Mucosa of descending colon (tissue), 3 donors: ENCODE measurements around the gene ELN. TPM values are rescaled to one million over a fixed set of nuclear protein-coding genes. Genes with fewer than 3 reads are reported as not detected.
A peak's percentile ranks its signal among the peaks of the same experiment; 100 is the strongest.

Source experiments
- ATAC-seq: fragments of 200-7000 bp; cut with Tn5 transposase; one replicate; pipeline ENCODE4 v1.9.1; 2020; ENCODE audit warnings: mild to moderate bottlenecking, moderate library complexity
- DNase-seq, 3 donors: peaks; one replicate each; pipeline ENCODE4 v3.0.0-alpha.2; 2020
- H3K36me3 ChIP-seq: fragments of 200-600 bp; one replicate; pipeline ENCODE4 v1.8.0; 2021; ENCODE audit warnings: low read depth, mild to moderate bottlenecking
- H3K4me1 ChIP-seq: fragments of 200-600 bp; one replicate; pipeline ENCODE4 v1.8.0; 2021; ENCODE audit warnings: low read depth, mild to moderate bottlenecking
- H3K4me3 ChIP-seq: fragments of 200-600 bp; one replicate; pipeline ENCODE4 v1.8.0; 2021; ENCODE audit warnings: mild to moderate bottlenecking
- H3K9me3 ChIP-seq: fragments of 200-600 bp; one replicate; pipeline ENCODE4 v1.8.0; 2021; ENCODE audit warnings: mild to moderate bottlenecking
- intact Hi-C, 2 donors: fragments of 100-400 bp; cut with DNase I in 1 of 2; cut with micrococcal nuclease in 1 of 2; formaldehyde crosslinking; loops; one replicate each; pipeline versions ENCODE4 v1.11.0 to v1.11.1; 2022; cut with DNase I, micrococcal nuclease
- total RNA-seq, 3 donors: library from RNA; stranded (reverse); fragmentation: NEBNext Ultra II Directional in 2 of 3; extraction: Animal tissue kit (Norgen Biotek cat#: 25700) in 2 of 3; gene quantifications; one replicate each; pipeline versions ENCODE4 v1.2.1 to v1.2.4, GENCODE V29; 2021 to 2023
- TF ChIP-seq, protein P1 (sequence below): fragments of 200-600 bp; IDR thresholded peaks from one replicate; pipeline ENCODE4 v1.8.0; 2022; ENCODE audit warnings: antibody characterized with exemption, mild to moderate bottlenecking
- donor health status: DM: no; HTN: no; CAD: no; lungs with moderate emphysema.
- donor health status: DM: no; HTN: no; CAD: no.
- donor health status: DM: no; HTN: yes; CAD: no.

ELN gene
- total RNA-seq, 3 donors from 2014 or later = 5.0 to 43.4 (median 20.5) TPM

DNA sequence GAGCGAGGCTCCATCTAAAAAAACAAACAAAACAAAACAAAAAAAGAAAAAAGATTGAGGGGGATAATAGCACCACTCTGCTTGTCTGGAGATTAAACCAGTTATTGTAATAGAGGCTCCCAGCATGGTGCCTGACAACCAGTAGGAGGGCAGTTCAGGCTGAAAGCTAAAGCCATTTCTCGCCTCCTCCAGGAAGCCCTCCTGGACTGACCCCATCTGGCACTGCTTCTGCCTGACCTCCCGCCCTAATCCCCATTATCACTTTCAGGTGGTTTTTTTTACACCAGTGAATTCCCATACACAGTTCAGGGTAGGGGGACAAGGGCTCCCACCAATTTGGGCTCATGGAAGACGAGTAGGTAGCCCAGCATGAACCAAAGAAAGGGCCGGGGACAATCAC, 8.8 kb upstream of the ELN start:
- intact Hi-C loops = no loop called here
- no peak for ATAC-seq
- Histone ChIP-seq H3K36me3 (no peaks in the 10 kb centered on the region), H3K9me3 (no peaks in the 10 kb centered on the region), H3K4me1 (no peaks in the 10 kb centered on the region), H3K4me3 (no peak overlapping the region)
- DNase-seq = no peak
- TF ChIP-seq, protein P1, sequence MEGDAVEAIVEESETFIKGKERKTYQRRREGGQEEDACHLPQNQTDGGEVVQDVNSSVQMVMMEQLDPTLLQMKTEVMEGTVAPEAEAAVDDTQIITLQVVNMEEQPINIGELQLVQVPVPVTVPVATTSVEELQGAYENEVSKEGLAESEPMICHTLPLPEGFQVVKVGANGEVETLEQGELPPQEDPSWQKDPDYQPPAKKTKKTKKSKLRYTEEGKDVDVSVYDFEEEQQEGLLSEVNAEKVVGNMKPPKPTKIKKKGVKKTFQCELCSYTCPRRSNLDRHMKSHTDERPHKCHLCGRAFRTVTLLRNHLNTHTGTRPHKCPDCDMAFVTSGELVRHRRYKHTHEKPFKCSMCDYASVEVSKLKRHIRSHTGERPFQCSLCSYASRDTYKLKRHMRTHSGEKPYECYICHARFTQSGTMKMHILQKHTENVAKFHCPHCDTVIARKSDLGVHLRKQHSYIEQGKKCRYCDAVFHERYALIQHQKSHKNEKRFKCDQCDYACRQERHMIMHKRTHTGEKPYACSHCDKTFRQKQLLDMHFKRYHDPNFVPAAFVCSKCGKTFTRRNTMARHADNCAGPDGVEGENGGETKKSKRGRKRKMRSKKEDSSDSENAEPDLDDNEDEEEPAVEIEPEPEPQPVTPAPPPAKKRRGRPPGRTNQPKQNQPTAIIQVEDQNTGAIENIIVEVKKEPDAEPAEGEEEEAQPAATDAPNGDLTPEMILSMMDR = no peak

DNA sequence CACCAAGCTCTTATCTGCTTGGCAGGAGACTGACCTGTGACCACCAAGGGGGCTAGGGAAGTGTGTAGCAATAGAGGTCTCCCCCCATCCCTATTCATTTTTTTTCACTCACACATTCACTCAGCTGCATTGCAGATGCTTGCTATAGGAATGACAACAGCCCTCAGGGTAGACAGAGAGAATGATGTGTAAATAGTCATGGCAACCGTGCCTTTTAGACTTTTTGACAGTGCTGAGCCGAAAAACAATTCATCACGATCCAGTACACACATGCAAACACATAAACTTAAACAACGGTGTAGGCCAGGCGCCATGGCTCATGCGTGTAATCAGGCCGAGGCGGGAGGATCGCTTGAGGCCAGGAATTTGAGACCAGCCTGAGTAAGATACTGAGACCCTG, 7.6 kb upstream of the ELN start:
- intact Hi-C loops = loop anchor here (10.0 kb wide), 2 partner anchors 146 to 156 kb away; partner anchors contain the start of gene TMEM270 (in 1 of the 2)
- H3K9me3 ChIP-seq = no peaks in the 10 kb centered on the region
- H3K36me3 ChIP-seq = no peaks in the 10 kb centered on the region
- DNase-seq (no peak), ATAC-seq (no peak)
- no peaks in the 10 kb centered on the region for H3K4me1 ChIP-seq
- H3K4me3 ChIP-seq = no peak overlapping the region
- TF ChIP-seq, protein P1 = no peak

DNA sequence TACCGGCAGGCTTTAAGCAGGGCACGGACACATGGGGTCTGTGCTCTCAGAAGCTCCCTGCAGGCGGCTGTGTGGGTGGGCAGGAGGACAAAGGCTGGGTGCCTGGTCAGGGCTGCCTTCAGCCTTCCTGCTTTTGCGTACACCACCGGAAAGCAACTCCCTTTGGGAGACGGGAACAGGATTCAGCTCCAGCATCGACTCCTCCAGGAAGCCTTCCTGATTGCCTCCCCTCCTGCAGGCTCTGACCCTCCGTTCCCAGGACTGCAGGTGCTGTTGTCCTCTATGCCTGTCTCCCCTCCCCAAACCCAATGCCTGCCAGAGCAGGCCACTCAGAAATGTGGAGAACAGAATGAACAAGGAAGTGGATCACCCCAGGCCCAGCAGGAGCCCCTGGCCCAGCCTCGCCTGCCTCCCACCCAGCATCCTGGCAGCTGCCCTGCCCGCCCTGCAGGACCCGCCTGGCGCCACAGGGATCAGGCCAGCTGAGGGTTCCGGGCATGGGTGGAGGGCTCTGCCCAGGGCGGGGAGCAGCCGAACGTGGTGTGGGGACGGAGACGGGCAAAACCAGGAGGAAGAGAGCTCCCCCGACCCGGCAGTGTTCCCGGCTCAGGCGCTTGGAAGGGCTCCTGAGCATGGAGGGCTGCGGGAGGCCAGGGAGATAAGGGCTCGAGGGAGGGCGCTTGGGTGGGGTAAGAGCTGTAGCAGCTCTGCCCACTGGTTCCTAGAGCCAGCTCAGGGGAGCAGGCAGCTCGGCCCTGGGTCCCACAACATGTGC, 6.2 kb upstream of the ELN start:
- Histone ChIP-seq H3K9me3 (no peaks in the 10 kb centered on the region), H3K36me3 (no peaks in the 10 kb centered on the region), H3K4me3 (no peak overlapping the region), H3K4me1 (no peaks in the 10 kb centered on the region)
- intact Hi-C loops = loop anchor here (10.0 kb wide), 2 partner anchors 147 to 157 kb away; partner anchors contain the start of gene TMEM270 (in 1 of the 2)
- no peak for DNase-seq
- ATAC-seq = no peak
- TF ChIP-seq, protein P1 = no peak

GRCh38 chr7:74022507-74022906, 5.5 kb upstream of the ELN start:
- Histone ChIP-seq H3K4me3 (no peak overlapping the region), H3K36me3 (no peaks in the 10 kb centered on the region), H3K4me1 (no peaks in the 10 kb centered on the region), H3K9me3 (no peaks in the 10 kb centered on the region)
- TF ChIP-seq, protein P1 = no peak
- ATAC-seq (no peak), DNase-seq (no peak)
- intact Hi-C loops = loop anchor here (10.0 kb wide), 2 partner anchors 148 to 158 kb away; partner anchors contain the start of gene TMEM270 (in 1 of the 2)

DNA sequence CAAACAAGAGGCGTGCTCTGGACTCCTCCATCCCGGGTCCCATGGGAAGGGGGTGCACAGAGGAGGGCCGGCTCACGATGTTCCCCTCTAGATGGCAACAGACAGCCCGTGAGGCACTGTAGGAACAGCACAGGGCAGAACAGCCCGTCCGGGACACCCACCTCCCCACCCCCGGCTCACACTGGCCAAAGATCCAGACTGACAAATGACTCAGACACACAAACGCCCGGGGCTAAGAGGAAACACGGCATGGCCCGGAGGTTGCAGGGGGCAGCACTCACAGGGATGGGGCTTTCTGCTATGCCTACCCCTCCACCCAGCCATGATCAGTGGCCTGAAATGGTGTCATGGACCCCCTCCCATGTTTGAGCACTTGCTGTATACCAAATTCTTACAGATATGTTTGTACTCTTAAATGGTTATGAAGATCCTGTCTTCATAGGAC, 4.9 kb upstream of the ELN start:
- ATAC-seq (peak; percentile 40), DNase-seq (no peak)
- H3K4me3 ChIP-seq = no peak overlapping the region
- H3K36me3 ChIP-seq = no peaks in the 10 kb centered on the region
- intact Hi-C loops = loop anchor here (10.0 kb wide), 2 partner anchors 148 to 158 kb away; partner anchors contain the start of gene TMEM270 (in 1 of the 2)
- TF ChIP-seq, protein P1 = no peak
- no peaks in the 10 kb centered on the region for H3K9me3 ChIP-seq
- H3K4me1 ChIP-seq = no peaks in the 10 kb centered on the region
